GM12878 (cell line): ENCODE results near the gene MRPL1. TPM values are rescaled to one million over a fixed set of nuclear protein-coding genes. Genes with fewer than 3 reads are reported as not detected.
A peak's percentile ranks its signal among the peaks of the same experiment; 100 is the strongest.

Experiments used
- CHD4 ChIP-seq: fragments of 200-600 bp; sonication (generic); IDR thresholded peaks from 2 replicates; pipeline ENCODE4 v1.6.1; 2016; ENCODE audit warnings: mild to moderate bottlenecking
- ESRRA ChIP-seq: IDR thresholded peaks from 2 replicates; pipeline ENCODE4 v1.6.1; 2012; ENCODE audit warnings: mild to moderate bottlenecking, low read length, improper control_type of control experiment
- ETV6 ChIP-seq, 2 experiments: fragments of 450-650 bp in 1 of 2; IDR thresholded peaks in 1 of 2; conservative IDR thresholded peaks in 1 of 2; 2 replicates each; pipeline ENCODE4 v1.6.1; 2014; ENCODE audit warnings: antibody characterized with exemption in 1 of 2, borderline replicate concordance in 1 of 2, low read depth in 1 of 2, mild to moderate bottlenecking in 1 of 2, moderate library complexity in 1 of 2
- FOS ChIP-seq: IDR thresholded peaks from 3 replicates; pipeline ENCODE4 v1.6.1; 2011; ENCODE audit warnings: borderline replicate concordance; ENCODE audit not compliant: insufficient read length; ENCODE audit errors: extremely low read depth
- IKZF1 ChIP-seq: fragments of 450-650 bp; conservative IDR thresholded peaks from 2 replicates; pipeline ENCODE4 v1.6.1; 2017; ENCODE audit warnings: antibody characterized with exemption, mild to moderate bottlenecking
- POLR2A ChIP-seq: IDR thresholded peaks from 2 replicates; pipeline ENCODE4 v1.6.1; 2011; ENCODE audit warnings: low read depth, mild to moderate bottlenecking, low read length
- RAD51 ChIP-seq: fragments of 450-650 bp; IDR thresholded peaks from 2 replicates; pipeline ENCODE4 v1.6.1; 2016; ENCODE audit warnings: moderate library complexity, mild to moderate bottlenecking, inconsistent platforms
- RCOR1 ChIP-seq: conservative IDR thresholded peaks from 2 replicates; pipeline ENCODE4 v1.6.1; 2012; ENCODE audit warnings: low read depth, low read length, improper control_type of control experiment
- SPI1 ChIP-seq: IDR thresholded peaks from 2 replicates; pipeline ENCODE4 v1.6.1; 2011; ENCODE audit warnings: low read depth, mild to moderate bottlenecking, low read length, moderate library complexity, borderline replicate concordance; ENCODE audit not compliant: insufficient read depth
- TCF12 ChIP-seq: IDR thresholded peaks from 2 replicates; pipeline ENCODE4 v1.6.1; 2011; ENCODE audit warnings: low read depth, mild to moderate bottlenecking, low read length
- ZNF274 ChIP-seq: IDR thresholded peaks from one replicate; pipeline ENCODE4 v1.8.0; 2011; ENCODE audit not compliant: insufficient read length, insufficient read depth
- polyA plus RNA-seq, 11 experiments: library from polyadenylated mRNA; depleted of rRNA in 4 of 11; unstranded in 6 of 11; stranded (reverse) in 5 of 11; fragments of >200 nt; fragmentation: Nextera tagmentation in 4 of 11; fragmentation: Illumina TruSeq in 1 of 11; extraction: Ambion mirVana in 4 of 11; extraction: Trizol in 1 of 11; gene quantifications; 1 replicate in 1 of 11; 2 replicates in 10 of 11; pipeline versions ENCODE4 v1.2.1 to v1.2.3, GENCODE V29; 2011 to 2016; ENCODE audit warnings: inconsistent platforms in 2 of 11, missing spikeins in 2 of 11, low read depth in 1 of 11
- total RNA-seq, 4 experiments: library from RNA; depleted of rRNA in 3 of 4; stranded (reverse); fragments of >200 nt in 3 of 4; fragmentation: Illumina TruSeq in 1 of 4; extraction: Trizol in 1 of 4; gene quantifications; 2 replicates each; pipeline versions ENCODE4 v1.2.1 to v1.2.3, GENCODE V29; 2013 to 2021
- TF ChIP-seq, protein P1 (sequence below): fragments of 450-650 bp; IDR thresholded peaks from 2 replicates; pipeline ENCODE4 v1.6.1; 2017; ENCODE audit warnings: mild to moderate bottlenecking, moderate library complexity
- TF ChIP-seq, protein P2 (sequence below): fragments of 450-650 bp; IDR thresholded peaks from 2 replicates; pipeline ENCODE4 v1.6.1; 2016; ENCODE audit warnings: mild to moderate bottlenecking
- TF ChIP-seq, protein P3 (sequence below): fragments of 450-650 bp; formaldehyde crosslinking; IDR thresholded peaks from 2 replicates; pipeline ENCODE4 v1.4.0; 2022; ENCODE audit warnings: mild to moderate bottlenecking, moderate library complexity
- TF ChIP-seq, protein P4 (sequence below): fragments of 450-650 bp; formaldehyde crosslinking; IDR thresholded peaks from 2 replicates; pipeline ENCODE4 v1.4.0; 2020; ENCODE audit warnings: mild to moderate bottlenecking, moderate library complexity
- TF ChIP-seq, protein P5 (sequence below): fragments of 450-650 bp; IDR thresholded peaks from 2 replicates; pipeline ENCODE4 v1.6.1; 2014; ENCODE audit warnings: mild to moderate bottlenecking

Gene MRPL1
- total and polyA plus RNA-seq, 10 of the 15 experiments (the other 5 are each of a cell fraction or from before 2014, with no cell fraction given): 20.2 to 35.7 (median 28.2) TPM

DNA sequence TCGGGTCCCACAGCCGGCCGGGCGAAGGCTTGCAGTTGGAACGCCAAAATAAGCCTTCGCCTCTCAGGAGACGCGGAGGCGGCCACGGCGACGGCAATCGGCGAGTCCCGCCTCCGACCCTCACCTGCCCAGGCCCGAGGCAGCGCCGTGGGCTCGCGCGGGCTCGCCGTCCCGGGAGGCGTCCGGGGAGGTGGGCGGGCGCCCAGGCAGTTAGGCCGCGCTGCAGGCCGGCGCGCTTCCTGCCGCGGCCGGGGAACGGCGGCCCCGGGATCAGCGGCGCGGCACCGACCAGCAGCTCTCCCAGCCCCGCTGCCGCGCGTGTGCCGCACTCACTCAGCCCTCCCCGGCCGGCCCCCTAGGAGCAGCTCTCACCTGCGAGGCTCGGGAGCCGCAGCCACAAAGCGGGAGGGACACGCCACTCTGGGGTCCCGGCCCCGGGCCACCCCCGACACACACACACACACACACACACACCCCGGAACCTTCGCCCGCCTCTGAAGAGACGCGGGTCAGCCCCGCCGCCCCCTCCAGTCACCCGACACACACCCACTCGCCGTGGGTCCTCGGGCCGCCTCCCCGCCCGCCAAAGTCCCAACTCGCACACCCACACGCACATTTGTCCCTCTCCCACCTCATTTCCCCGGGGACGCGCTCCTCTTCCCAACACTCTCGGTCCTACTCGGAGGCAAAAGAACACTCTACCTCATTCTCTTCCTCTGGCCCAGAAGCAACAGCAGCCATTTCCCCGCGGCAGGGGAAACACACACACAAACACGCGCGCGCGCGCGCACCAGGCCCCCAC lies 43.8 kb upstream of the MRPL1 start, which contains the start of gene CNOT6L (continued):
- TF ChIP-seq, protein P1, sequence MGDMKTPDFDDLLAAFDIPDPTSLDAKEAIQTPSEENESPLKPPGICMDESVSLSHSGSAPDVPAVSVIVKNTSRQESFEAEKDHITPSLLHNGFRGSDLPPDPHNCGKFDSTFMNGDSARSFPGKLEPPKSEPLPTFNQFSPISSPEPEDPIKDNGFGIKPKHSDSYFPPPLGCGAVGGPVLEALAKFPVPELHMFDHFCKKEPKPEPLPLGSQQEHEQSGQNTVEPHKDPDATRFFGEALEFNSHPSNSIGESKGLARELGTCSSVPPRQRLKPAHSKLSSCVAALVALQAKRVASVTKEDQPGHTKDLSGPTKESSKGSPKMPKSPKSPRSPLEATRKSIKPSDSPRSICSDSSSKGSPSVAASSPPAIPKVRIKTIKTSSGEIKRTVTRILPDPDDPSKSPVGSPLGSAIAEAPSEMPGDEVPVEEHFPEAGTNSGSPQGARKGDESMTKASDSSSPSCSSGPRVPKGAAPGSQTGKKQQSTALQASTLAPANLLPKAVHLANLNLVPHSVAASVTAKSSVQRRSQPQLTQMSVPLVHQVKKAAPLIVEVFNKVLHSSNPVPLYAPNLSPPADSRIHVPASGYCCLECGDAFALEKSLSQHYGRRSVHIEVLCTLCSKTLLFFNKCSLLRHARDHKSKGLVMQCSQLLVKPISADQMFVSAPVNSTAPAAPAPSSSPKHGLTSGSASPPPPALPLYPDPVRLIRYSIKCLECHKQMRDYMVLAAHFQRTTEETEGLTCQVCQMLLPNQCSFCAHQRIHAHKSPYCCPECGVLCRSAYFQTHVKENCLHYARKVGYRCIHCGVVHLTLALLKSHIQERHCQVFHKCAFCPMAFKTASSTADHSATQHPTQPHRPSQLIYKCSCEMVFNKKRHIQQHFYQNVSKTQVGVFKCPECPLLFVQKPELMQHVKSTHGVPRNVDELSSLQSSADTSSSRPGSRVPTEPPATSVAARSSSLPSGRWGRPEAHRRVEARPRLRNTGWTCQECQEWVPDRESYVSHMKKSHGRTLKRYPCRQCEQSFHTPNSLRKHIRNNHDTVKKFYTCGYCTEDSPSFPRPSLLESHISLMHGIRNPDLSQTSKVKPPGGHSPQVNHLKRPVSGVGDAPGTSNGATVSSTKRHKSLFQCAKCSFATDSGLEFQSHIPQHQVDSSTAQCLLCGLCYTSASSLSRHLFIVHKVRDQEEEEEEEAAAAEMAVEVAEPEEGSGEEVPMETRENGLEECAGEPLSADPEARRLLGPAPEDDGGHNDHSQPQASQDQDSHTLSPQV: no peak
- TF ChIP-seq FOS (no peak), TCF12 (0 out of 2 replicates have a peak, but pooled peaks have one; percentile 25), ETV6 (conservative IDR thresholded peaks at IDR 0.05 in 1 of 2, IDR thresholded peaks at IDR 0.05 in 1 of 2; ENCODE audit: borderline replicate concordance in 1 of 2, low read depth in 1 of 2) (no peak), SPI1 (no peak), CHD4 (no peak), ESRRA (no peak), RCOR1 (no peak), ZNF274 (no peak), RAD51 (no peak), IKZF1 (peak; percentile 76), POLR2A (peak; percentile 63; the same call in 1 of the 2 replicates)
- TF ChIP-seq, protein P2, sequence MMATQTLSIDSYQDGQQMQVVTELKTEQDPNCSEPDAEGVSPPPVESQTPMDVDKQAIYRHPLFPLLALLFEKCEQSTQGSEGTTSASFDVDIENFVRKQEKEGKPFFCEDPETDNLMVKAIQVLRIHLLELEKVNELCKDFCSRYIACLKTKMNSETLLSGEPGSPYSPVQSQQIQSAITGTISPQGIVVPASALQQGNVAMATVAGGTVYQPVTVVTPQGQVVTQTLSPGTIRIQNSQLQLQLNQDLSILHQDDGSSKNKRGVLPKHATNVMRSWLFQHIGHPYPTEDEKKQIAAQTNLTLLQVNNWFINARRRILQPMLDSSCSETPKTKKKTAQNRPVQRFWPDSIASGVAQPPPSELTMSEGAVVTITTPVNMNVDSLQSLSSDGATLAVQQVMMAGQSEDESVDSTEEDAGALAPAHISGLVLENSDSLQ: no peak
- TF ChIP-seq, protein P3, sequence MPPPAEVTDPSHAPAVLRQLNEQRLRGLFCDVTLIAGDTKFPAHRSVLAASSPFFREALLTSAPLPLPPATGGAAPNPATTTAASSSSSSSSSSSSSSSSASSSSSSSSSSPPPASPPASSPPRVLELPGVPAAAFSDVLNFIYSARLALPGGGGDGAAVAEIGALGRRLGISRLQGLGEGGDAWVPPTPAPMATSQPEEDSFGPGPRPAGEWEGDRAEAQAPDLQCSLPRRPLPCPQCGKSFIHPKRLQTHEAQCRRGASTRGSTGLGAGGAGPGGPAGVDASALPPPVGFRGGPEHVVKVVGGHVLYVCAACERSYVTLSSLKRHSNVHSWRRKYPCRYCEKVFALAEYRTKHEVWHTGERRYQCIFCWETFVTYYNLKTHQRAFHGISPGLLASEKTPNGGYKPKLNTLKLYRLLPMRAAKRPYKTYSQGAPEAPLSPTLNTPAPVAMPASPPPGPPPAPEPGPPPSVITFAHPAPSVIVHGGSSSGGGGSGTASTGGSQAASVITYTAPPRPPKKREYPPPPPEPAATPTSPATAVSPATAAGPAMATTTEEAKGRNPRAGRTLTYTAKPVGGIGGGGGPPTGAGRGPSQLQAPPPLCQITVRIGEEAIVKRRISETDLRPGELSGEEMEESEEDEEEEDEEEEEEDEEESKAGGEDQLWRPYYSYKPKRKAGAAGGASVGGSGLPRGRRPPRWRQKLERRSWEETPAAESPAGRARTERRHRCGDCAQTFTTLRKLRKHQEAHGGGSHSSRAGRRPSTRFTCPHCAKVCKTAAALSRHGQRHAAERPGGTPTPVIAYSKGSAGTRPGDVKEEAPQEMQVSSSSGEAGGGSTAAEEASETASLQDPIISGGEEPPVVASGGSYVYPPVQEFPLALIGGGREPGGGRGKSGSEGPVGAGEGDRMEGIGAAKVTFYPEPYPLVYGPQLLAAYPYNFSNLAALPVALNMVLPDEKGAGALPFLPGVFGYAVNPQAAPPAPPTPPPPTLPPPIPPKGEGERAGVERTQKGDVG (CRISPR knock-in tag): no peak
- TF ChIP-seq, protein P4, sequence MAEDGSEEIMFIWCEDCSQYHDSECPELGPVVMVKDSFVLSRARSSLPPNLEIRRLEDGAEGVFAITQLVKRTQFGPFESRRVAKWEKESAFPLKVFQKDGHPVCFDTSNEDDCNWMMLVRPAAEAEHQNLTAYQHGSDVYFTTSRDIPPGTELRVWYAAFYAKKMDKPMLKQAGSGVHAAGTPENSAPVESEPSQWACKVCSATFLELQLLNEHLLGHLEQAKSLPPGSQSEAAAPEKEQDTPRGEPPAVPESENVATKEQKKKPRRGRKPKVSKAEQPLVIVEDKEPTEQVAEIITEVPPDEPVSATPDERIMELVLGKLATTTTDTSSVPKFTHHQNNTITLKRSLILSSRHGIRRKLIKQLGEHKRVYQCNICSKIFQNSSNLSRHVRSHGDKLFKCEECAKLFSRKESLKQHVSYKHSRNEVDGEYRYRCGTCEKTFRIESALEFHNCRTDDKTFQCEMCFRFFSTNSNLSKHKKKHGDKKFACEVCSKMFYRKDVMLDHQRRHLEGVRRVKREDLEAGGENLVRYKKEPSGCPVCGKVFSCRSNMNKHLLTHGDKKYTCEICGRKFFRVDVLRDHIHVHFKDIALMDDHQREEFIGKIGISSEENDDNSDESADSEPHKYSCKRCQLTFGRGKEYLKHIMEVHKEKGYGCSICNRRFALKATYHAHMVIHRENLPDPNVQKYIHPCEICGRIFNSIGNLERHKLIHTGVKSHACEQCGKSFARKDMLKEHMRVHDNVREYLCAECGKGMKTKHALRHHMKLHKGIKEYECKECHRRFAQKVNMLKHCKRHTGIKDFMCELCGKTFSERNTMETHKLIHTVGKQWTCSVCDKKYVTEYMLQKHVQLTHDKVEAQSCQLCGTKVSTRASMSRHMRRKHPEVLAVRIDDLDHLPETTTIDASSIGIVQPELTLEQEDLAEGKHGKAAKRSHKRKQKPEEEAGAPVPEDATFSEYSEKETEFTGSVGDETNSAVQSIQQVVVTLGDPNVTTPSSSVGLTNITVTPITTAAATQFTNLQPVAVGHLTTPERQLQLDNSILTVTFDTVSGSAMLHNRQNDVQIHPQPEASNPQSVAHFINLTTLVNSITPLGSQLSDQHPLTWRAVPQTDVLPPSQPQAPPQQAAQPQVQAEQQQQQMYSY (CRISPR knock-in tag): no peak
- TF ChIP-seq, protein P5, sequence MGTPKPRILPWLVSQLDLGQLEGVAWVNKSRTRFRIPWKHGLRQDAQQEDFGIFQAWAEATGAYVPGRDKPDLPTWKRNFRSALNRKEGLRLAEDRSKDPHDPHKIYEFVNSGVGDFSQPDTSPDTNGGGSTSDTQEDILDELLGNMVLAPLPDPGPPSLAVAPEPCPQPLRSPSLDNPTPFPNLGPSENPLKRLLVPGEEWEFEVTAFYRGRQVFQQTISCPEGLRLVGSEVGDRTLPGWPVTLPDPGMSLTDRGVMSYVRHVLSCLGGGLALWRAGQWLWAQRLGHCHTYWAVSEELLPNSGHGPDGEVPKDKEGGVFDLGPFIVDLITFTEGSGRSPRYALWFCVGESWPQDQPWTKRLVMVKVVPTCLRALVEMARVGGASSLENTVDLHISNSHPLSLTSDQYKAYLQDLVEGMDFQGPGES: no peak
